SIG-M5 treated with dmso at 0.1 percent for 504 hours (cell line): ENCODE data around the gene MRPL43.
"Not testable (repeated sequence)": the region's sequence is repeated elsewhere in the genome, so short reads cannot be mapped to it uniquely, and the experiment has no call there.

Experiments
- DNase-seq: peaks from one replicate; lab custom pipeline; 2025; ENCODE audit not compliant: unreplicated experiment; lab: John Stamatoyannopoulos, UW

Gene MRPL43

GRCh38 chr10:100986952-100987684 lies at the start of gene MRPL43, which contains the start of gene TWNK:
TSS of gene MRPL43 (minus strand) at chr10:100987497. CDS start at chr10:100987443, 54 bp downstream.
TSS of gene TWNK (plus strand) at chr10:100987543. CDS start at chr10:100988211, 668 bp downstream.
- peak; percentile 68 for DNase-seq

GRCh38 chr10:101036726-101037125 lies 49.4 kb upstream of the MRPL43 start:
- DNase-seq, result no peak

DNA sequence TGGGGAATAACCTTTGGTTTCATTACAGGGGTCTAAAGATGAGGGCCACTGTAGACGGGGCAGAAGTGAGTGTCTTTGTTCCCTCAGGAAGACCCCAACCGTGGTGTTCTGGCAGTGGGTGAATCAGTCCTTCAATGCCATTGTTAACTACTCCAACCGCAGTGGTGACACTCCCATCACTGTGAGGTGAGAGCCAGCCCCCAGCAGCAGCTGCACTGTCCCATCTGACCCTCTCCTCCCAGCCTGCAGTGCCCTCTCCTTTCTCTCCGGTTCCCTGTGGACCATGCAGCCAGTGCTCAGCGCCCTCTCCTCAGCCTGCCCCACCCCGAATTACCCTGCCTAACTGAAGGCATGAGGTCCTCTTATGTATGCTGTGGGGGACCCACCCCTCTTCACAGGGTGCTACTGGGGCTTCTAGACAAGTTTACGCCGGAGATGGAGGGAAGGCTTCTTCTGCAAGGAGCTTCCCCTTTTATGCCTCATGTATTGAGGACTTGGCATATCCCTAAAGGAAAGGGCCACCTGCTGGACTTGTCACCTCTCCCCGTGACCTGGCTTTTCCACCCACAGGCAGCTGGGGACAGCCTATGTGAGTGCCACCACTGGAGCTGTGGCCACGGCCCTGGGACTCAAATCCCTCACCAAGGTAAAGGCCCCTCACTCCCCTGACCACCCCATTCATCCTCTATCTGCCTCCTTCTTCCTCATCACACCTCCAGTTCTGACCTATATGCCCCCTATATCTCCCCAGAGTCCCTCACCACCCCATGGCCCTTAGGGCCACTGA lies 48.8 kb upstream of the MRPL43 start:
- DNase-seq, result no peak

- DNase-seq, result no peak
Observed at GRCh38 chr10:101035314-101035713, 48.0 kb upstream of the MRPL43 start.

GRCh38 chr10:101034404-101034803 lies 47.1 kb upstream of the MRPL43 start:
- not testable (repeated sequence) for DNase-seq

GRCh38 chr10:101033276-101033675 lies 46.0 kb upstream of the MRPL43 start:
- no peak for DNase-seq

- peak; percentile 71 for DNase-seq
Observed at GRCh38 chr10:101032637-101033224, 45.4 kb upstream of the MRPL43 start.

- peak; percentile 41 for DNase-seq
Observed at GRCh38 chr10:101031796-101032636, 44.7 kb upstream of the MRPL43 start.

GRCh38 chr10:101031128-101031795 lies 44.0 kb upstream of the MRPL43 start, which contains the start of the genes PDZD7 and SFXN3:
TSS of gene PDZD7 (minus strand) at chr10:101031129. CDS start at chr10:101030219, 910 bp downstream.
TSS of gene SFXN3 (plus strand) at chr10:101031234. CDS start at chr10:101034695, 3,461 bp downstream.
- peak; percentile 69 for DNase-seq

- DNase-seq, result no peak
Observed at GRCh38 chr10:101030496-101031127, 43.3 kb upstream of the MRPL43 start.

GRCh38 chr10:101029520-101030295 lies 42.4 kb upstream of the MRPL43 start:
- no peak for DNase-seq

DNA sequence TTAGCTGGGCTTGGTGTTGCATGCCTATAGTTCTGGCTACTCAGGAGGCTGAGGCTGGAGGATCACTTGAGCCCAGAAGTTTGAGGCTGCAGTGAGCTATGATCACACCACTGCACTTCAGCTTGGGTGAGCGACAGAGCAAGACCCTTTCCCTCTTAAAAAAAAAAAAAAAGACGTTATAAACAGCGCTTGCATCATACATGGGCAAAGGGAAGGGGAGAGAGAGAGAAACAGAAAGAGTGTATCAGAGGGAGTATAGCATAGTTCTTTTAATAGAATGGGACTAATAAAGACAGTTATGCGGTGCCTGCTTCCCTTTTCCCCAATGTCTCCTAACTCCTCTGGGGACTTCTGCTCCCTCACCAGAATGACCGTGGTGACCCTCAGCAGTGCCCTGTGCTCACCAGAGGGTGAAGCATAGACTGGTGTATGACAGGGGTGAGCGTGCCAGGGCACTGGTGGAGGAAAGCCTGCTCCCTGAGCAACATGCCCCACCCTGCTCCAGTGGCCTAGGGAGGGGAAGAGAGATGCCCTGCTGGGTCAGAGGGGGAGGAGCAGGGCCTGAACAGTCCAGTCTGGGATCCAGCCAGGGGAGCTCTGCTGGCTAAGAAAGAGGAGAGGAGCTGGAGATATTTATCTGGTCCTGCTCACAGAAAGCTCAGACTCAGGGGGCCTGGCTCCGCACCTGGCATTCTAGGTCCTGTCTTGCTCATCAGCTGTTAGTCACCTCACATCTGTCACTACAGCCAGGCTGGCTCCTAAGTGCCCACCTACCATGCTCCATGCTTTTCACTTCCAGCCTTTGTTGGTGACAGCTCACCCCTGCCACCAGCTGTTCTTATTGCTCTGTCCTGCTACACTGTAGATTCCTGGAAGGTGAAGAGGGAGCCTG lies 41.4 kb upstream of the MRPL43 start:
- peak; percentile 78 for DNase-seq

- DNase-seq, result no peak
Observed at GRCh38 chr10:101027106-101027720, 39.9 kb upstream of the MRPL43 start.

- no peak for DNase-seq
Observed at GRCh38 chr10:101022967-101023705, 35.8 kb upstream of the MRPL43 start.

DNA sequence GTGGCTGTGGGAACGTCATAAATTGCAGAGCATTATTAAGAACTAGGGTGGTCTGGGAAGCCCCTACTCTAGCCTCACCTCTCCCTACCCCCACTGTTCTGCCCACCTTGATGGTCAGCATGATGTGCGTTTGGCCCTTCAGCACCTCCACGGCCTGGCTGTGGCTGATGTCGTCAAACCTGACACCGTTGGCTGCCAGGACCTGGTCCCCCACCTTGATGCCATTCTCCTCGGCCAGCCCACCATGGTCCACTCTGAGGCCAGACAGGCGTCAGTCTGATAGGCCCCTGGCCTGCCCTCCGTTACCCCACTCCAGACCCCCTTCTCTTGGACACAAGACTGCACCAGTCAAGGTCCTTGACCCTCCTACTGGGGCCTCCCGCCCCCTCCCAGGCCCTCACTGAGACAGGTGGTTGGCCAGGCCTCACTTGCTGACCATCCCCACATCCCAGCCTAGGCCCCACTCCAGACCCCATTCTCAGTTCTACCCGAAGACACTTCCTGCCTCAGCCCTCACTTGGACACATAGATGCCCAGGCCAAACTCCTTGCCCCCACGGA lies 34.5 kb upstream of the MRPL43 start:
- no peak for DNase-seq

GRCh38 chr10:101021239-101021638 lies 33.9 kb upstream of the MRPL43 start:
- no peak for DNase-seq
